Measurements from ENCODE around the gene APBA2.
A peak's percentile ranks its signal among the peaks of the same experiment; 100 is the strongest.

Gene APBA2

DNA sequence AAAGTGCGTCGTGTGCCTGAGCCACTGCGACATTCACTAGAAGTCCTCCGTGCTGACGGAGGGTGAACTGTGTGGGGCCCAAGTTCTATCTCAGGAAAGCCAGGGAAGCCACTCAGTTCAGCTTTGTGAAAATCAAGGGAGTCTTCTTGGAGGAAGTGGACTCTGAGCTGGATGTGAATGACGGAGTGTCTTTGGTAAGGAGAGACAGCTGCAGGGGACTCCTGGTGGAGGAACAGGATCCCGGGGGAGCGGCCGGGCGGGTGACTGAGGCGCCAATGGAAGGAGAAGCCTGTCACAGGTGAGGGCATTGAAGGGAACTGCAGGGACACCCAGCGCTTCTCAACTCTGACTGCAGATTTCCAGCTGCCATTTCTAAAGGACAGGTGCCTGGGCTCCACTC, 75.6 kb downstream of the APBA2 start:
- no peak for DNase-seq

DNA sequence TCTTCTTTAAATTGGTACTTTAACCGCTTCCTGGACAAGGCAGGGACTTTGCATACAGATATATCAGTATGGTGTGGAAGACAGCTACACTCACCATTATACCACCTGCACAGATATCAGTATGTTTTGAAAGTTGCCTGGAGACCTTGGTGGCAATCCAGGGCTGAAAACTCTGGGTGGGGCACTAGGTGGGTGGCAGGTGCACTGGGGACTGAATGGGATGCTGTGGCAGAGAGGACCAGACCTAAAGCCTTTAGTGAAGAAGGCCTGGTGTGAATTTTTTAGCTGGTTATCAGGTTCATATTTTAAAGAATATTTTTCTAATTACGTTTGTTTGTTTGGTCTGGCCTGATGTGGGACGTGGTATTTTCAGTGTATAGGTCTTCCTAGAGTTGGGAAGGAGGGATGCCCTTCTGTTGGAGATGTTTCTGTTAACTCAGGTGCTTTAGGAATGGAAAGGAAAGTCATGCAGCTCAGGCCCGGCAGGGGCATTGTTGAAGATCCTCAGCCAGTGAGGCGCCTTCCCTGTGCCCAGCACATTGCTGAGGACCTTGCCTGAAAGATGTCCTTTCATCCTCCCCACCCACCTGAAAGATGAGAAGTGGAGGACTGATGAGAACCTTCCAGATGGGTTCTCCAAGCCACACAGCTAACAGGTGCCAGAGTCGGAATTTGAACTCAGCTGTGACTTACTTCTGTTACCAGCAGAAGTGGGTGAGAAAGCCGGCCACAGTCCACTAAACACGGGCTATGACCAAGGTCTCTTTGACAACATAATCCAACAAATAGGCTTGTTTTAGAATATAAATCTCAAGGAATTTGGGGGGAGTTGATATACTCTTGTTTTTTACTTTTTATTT, 77.3 kb downstream of the APBA2 start:
- no peak for DNase-seq

DNA sequence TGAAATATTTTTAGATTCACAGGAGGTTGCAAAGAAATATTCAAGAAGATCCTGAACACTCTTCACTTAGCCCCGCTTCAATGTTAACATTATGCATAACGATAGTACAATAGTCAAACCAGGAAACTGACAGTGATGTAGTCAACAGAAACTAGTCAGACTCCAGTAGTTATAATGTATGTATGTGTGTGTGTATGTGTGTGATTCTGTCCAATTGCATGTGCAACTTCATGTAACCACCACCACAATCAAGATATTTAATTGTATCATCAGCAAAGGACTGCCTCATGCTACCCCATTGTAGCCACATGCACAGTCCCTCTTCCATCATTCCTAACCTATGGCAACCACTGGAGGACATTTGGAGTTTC, 77.9 kb downstream of the APBA2 start:
- DNase-seq: no peak

DNA sequence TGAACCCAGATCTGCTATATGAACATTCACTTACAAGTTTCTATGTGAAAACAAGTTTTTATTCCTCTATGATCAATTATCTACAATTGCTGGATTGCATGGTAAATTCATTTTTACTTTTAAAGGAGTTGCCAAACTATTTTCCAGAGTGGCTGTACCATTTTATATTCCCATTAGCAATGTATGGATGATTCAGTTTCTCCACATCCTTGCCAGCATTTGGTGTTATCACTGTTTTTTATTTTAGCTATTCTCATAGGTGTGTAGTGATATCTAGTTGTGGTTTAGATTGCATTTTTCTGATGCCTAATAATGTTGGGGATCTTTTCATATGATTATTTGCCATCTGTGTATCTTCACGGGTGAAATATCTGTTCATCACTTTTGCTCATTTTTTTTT, 78.3 kb downstream of the APBA2 start:
- DNase-seq: no peak

DNA sequence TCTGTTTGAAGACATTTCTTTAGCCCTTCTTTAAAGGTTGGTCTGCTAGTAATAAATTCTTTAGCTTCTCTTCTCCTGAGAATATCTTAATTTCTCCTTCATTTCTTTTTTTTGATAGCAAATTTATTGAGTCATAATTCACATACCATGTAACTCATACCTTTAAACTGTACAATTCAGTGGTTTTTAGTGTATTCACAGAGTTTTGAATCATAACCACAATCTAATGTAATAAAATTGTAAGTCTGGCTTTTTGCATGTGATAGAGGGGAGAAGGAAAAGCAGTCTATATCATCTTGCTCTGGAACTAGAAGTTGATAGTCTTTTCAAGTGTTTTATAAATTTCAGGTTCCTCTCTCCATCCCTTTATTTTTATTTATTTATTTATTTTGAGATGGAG, 81.3 kb downstream of the APBA2 start:
- DNase-seq: no peak

DNA sequence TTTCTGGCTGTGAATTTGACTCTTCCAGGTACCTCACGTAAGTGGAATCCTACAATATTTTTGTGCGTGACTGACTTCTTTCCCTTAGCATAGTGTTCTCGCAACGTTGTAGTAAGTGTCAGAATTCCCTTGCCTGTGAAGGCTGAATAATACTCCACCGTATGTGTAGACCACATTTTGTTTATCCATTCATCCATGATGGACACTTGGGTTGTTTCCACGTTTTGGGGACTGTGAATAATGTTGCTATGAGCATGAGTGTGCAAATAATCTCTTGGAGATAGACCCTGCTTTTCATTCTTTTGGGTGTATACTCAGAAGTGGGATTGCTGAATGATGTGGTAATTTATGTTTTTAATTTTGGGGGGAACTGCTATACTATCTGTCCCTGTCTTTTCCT, 82.2 kb downstream of the APBA2 start:
- DNase-seq: no peak

DNA sequence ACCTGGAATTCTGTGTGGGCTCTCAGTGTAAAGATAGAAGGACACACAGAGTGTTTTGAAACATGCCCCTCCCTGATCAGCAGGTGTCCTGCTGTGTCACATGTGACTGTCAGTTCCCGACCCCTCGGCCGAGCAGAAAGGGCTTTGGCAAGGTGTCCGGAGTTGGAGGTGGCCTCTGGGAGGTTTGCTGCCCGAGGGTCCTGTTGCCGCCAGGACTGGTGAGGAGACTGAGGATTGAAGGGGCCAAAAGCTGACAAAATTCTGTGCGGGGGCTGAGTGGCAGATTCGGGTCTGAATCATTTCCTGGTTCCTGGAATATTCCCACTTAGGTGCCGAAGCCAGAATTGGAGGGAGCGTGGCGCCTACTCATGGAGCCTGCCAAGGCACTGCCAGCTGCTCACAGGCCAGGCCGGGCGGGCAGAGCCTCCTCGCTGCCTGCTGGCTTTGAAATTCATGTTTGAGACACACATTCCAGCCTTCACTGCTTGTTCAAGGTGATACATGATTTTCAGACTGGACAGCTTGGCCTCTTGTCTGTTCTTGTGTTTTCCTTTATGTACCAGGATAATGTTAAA, 83.8 kb downstream of the APBA2 start:
- no peak for DNase-seq

DNA sequence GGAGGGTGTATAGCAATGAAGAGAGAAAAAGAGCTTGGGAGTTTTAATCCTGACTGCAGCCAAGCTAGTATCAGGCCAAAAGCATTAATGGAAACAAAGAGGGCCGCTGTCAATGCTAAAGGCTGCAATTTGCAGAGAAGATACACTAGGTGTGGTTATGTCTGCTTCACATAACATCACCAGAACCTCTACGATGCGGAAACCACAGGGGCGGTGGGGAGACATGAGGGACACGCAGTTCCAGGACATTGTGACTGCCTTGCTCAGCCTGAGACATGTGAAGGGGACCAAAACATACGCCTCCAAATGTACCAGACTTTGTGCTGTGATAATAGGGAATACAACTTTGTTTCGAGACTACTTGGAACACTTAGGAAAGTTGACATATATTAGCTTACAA, 88.4 kb downstream of the APBA2 start:
- no peak for DNase-seq

DNA sequence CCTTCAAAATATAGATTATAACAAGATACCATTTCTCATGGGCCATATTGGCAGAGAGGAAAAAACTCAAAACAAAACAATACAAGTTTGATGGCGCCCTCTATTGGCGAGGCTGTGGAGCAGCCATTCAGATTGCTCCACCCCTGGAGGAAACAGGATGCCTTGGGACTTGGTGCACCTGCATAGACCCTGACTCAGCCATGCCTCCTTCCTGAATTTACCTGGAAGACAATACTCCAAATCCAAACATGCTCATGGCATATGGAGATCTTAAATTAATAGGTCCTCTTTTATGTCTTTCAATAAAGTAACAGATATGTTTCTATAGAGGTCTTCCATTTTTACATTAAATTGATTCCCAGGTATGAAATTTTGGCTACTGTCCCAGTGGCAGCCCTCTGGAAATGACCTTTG, 90.0 kb downstream of the APBA2 start:
- peak; percentile 80 for DNase-seq

DNA sequence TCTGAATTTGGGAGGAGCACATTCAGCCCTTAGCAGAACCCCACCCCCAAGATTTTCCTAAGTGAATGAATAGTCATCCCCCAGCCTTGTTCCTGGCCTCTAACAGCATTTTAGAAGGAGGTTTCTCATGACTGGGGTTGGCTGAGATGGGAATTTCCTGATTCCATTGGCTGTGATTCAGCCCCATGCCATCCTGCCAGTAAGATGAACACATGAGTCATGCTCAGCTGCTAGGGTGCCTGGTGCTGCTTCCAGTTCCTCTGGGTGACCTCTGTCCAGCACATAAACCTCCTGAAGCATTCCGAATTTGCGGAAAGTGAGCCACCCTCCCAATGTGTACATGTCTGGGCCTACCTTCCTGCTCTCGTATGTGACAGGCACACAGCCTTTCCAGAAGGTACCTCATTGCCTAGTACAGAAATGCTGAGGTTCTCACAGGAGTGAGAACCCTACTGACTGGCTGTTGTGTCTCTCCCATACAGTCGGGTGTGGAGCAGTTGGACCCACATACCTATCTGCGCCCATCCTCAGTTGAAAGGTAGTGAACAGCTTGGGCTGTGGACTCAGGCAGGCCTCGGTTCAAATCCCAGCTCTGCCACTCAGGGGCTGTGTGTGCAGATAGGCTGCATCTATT, 91.7 kb downstream of the APBA2 start:
- peak; percentile 23 for DNase-seq

DNA sequence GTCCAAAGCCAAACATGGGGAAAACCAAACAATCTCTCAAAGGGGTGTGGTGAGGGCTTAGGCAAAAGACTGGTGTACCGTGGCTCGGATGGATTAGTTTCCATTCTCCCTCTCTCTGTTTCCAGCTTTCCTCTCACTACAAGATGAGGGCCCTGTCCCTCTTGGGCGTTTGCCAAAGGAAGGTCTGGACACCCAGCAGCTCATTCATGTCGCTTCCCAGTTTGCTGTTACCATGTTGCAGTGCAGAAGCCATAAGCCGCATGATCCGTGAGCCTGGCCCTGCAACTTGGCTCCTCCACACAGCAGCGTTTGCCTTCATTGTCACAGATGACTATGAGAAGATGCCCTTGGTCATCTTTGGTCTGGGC, 92.2 kb downstream of the APBA2 start:
- peak; percentile 7 for DNase-seq

DNA sequence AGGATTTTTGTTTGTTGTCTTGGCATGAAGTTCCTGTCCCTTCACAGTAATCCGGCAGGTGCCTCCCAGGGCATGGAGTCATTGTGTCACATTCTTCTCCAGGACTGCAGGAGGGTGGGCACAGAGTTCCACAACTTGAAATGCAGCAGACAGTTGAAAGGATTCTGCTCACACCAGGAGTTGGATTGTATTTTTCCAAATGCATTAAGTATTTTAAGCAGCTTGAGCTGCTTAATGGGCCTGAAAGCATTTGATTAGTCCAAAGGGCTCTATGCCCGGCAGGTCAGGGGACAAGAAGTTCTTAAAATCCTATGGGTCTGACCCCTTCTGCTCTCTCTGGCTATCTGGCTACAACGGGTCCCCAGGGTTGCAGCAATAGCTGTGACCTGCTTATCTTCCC, 92.9 kb downstream of the APBA2 start:
- DNase-seq: no peak

DNA sequence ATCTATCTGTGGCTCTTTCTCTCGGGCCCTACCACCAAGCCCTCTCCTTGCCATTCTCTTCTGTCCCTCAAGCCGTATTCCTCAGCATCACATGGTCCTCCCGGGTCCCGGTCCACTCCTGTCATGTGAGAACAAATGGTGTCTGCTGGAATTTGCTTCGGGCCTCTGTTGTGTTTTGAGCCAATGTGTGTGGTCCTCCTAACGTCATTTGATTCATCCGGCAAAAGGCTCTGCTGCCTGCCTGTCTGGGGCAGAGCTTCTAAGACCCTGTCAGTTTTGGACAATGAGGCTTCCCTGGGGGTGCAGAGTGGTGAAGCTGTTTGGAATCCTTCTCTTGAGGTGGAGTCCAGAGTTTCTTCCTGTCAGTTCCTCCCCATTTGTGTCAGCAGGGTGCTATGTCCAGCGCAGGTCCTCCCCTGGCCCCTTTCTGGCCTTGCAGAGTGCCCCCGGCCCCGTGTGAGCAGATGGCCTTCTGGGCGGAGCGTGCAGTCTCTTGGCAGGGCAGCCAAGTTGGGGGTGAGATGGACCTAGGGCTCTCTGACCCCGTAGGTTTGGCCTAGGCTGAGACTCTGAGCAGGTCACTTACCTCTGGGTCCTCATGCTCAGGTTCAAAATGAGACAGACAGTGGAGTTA, 93.6 kb downstream of the APBA2 start:
- no peak for DNase-seq

DNA sequence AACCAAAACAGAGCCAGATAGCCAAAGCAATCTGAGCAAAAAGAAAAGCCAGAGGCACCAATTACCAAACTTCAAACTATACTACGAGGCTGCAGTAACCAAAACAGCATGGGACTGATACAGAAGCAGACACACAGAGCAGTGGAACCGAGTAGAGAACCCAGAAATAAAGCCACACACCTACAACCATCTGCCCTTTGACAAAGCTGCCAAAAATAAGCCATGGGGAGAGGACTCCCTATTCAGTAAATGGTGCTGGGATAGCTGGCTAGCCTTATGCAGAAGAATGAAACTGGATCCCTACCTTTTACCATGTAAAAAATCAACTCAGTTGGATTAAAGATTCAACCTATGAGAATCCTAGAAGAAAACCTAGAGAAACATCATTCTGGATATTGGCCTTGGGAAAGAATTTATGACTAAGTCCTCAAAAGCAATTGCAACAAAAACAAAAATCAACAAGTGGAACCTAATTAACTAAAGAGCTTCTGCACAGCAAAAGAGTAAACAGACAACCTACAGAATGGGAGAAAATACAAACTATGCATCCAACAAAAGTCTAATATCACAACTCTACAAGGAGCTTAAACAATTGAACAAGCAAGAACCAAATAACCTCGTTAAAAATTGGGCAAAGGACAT, 95.1 kb downstream of the APBA2 start:
- no peak for DNase-seq

DNA sequence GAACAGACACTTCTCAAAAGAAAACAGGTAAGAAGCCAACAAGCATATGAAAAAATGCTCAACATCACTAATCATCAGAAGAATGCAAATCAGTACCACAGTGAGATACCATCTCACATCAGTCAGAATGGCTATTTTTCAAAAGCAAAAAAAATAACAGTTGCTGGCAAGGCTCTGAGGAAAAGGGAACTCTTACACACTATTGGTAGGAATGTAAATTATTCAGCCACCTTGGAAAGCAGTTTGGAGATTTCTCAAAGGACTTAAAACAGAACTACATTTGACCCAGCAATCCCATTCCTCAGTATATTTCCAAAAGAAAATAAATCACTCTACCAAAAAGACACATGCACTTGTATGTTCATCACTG, 95.6 kb downstream of the APBA2 start:
- no peak for DNase-seq

DNA sequence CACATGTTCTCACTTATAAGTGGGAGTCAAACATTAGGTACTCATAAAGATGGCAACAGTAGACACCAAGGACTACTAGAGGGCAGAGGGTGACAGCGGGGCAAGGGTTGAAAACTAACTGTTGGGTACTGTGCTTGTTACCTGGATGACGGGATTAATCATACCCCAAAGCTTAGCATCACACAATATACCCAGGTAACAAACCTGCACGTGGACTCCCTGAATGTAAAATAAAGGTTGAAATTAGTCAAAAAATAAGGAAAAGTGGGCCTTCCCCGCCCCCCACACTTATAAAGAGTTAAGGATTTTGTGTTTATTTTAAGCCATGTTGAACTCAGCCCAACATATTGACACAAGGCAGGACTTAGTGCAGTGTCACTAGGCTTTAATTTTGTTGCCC, 96.1 kb downstream of the APBA2 start:
- DNase-seq: no peak

DNA sequence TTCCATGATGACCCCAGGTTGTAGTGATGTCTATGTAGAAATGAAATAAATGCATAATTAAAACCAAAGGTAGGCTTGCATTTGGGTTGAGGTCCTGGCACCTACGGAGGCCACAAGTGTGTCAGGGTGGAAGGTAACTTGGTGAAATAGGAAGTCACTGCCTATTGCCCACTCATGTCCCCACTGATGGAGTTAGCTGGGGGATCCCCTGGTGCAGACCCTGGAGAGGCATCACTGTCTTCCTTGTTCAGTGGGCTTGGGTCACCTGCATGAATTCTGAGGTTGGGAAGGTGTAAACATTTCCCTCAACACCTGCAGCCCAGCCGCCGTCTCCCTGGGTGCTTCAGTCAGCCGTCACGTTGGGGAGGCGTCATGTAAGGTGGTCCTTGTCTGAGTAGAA, 97.1 kb downstream of the APBA2 start:
- no peak for DNase-seq

DNA sequence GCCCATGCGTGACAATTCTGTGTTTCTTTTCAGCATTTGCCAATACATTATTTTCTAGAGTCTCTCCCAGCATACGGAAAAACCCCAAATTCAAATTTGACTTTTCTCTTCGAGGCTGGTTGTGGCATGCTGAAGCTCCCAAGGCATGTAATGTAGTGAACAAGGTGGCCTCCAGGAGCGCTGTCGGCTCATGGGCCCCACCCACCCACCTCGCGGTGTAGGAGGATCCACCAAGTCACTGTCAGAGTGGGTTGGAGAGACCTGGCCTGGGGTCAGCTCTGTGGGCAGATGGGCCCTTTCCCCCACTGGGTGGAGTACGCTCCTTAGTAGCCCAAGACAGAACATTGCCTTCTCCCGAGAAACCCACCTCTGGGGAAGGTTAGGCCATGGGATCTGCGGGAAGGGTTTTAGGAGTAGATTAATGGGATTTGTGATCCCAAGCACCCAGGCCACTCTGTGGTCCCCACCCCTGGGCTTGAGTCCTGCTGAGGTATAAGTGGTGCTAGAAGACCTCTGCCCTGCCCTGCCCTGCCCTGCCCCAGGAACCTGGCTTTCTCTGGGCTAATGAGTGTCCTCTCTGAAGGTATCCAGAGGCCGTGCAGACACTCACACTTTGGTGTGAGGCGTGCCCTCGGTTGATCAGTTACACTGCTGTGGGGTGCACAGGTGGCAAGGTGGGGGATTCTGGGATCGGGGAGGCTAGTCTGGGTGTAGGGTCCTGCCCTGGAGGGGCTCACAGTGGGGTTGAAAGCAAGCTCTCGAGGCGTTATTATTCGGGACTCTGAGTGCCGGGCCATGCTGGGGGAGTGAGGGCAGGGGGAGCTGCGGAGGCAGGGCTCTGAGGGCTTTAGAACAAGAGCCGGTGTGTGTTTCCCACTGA, 97.9 kb downstream of the APBA2 start:
- no peak for DNase-seq

DNA sequence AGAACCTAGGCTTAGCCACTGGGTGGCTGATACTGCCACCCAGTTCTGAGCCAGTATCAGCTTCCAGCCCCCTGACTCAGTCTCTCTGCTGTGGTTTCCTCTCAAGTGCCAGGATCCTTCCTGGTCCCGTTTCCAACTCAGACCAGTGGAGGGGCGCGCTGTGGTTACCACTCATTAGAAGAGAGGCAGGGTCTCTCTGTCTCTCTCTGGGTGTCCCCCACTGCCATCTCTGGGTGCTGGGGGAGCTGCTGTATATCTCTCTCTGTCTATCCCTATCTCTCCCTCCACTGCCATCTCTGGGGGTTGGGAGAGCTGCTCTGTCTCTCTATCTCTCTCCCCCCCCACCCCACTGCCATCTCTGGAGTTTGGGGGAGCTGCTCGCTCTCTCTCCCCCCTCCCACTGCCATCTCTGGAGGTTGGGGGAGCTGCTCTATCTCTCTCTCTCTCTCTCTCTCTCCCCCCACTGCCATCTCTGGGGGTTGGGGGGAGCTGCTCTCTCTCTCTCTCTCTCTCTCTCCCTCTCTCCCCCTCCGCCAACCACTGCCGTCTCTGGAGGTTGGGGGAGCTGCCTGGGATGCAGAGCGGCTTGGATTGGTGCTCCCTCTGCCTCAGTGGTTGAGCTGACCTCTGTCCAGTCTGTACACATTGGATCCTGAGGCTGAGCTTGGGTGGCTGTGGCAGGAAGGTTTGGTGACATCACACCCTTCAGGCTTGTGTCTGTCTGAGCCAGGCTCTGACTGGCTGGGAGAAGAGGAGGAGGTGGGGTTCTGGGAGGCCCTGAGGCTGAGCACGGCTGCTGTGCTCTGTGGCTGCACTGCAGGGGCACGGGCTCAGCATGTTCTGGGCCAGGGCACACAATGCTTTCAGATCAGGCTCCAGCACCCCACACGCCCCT, 98.9 kb downstream of the APBA2 start:
- DNase-seq: peak; percentile 62

DNA sequence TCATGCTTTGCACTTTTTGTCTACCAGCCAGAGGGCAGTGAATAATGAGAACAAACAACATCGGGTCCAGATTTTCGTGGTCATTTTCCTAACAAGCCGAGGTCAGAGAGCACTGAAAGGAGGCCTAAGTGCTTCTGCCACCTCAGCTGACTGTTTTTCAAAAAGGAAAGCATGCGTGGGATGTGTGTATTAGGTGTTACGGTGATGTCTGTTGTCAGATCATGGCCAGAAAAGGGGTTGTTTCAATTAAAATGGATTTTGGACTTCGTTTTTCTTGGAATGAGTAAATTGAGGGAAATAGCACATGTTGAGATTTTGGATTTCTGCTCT, 99.5 kb downstream of the APBA2 start:
- DNase-seq: no peak

DNA sequence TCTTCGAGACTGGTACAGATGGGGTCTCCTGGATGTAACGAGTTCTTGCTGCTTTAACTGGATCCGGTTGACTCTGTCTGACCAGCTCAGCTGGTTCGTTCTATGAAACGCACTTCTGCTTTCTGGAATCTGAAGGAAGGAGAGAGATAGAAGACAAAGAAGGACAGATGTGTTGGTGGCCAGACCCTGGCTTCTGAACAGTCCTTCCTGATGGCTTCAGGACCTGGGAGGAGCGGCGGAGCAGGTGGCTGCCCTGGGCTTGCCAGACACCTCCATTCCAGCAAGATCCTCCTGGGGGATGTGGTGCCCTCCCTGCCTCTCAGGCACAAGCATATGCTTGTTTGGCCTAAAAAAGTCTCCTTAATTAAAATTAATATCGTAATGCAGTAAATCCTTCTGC, 99.9 kb downstream of the APBA2 start:
- DNase-seq: no peak

DNA sequence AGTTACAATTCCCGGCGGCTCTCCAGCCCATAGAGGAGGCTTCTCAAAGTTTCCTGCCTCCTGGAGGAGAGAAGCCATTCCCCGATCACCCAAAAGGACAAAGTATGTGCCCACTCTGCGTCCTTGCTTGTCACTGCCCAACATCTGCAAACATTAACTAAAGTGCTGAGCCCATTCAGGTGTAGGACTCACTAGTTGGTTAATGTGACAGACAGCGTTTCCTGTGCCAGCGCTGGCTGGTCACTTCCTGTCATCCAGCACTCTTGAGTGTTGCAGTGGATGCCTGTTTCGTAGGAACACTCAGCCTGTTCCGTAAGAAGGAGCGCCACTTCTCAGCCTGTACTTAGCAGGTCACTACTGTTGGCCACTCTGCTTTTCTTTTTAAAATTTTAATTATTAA, 100.3 kb downstream of the APBA2 start:
- DNase-seq: no peak
